GM13976 (cell line): ENCODE results near the gene GAB1.

Source experiments
- DNase-seq: peaks from one replicate; pipeline ENCODE4 v3.0.0; 2012; ENCODE audit warnings: low spot score
- CTCF ChIP-seq: IDR thresholded peaks from 2 replicates; pipeline ENCODE4 v1.5.1; 2012; ENCODE audit warnings: borderline replicate concordance, mild to moderate bottlenecking; ENCODE audit not compliant: insufficient read depth; ENCODE audit errors: extremely low read depth, missing control alignments, control extremely low read depth
- in situ Hi-C: fragments of 300-500 bp; cut with MboI; formaldehyde crosslinking; loops from one replicate; pipeline ENCODE4 v1.12.0; 2022; ENCODE audit warnings: low sequenced_read_pairs, mixed read lengths, inconsistent platforms; ENCODE audit not compliant: unreplicated experiment

Gene GAB1

GRCh38 chr4:143360838-143361625 lies 24.4 kb downstream of the GAB1 start:
- no peak for TF ChIP-seq CTCF
- in situ Hi-C loops, result no loop called here
- DNase-seq, result no peak

- in situ Hi-C loops, result no loop called here
- TF ChIP-seq CTCF, result no peak
- no peak for DNase-seq
Observed at GRCh38 chr4:143362349-143363046, 25.8 kb downstream of the GAB1 start.

DNA sequence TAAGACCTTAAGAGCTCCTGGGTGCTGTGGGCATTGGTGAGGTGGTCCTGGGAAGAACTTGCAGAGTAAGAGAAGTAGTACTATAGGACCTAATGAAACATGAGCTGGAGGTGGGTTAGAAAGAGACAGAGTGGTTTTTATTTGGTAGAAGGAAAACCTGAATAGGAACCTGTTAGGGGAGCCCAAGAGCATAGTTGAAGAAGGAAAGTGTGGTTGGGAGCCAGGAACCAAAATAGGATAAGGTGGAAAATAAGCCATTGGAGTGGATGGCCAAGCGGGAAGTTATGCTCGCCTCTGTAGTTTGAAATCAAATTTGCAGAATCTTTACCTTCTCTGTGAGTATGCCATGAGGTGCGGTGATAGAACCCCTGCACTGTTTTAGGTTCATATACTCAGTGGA lies 26.7 kb downstream of the GAB1 start:
- in situ Hi-C loops, result no loop called here
- DNase-seq, result no peak
- no peak for TF ChIP-seq CTCF

DNA sequence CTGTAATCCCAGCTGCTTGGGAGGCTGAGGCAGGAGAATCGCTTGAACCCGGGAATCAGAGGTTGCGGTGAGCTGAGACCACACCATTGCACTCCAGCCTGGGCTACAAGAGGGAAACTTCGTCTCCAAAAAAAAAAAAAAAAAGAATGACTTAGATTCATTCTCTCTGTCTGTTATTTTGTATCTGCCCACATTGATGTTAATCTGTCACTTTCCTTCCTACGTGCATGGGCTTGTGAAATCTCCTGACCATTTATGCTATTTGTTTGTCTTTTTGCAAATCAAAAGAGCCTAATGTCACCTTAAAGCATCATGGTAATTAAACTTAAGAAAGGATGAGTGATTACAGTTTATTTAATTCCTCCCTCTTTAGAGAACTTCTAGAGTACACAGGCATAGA lies 27.4 kb downstream of the GAB1 start:
- in situ Hi-C loops, result no loop called here
- no peak for TF ChIP-seq CTCF
- DNase-seq, result no peak

GRCh38 chr4:143367863-143368262 lies 31.2 kb downstream of the GAB1 start:
- DNase-seq, result no peak
- in situ Hi-C loops, result no loop called here
- TF ChIP-seq CTCF, result no peak

DNA sequence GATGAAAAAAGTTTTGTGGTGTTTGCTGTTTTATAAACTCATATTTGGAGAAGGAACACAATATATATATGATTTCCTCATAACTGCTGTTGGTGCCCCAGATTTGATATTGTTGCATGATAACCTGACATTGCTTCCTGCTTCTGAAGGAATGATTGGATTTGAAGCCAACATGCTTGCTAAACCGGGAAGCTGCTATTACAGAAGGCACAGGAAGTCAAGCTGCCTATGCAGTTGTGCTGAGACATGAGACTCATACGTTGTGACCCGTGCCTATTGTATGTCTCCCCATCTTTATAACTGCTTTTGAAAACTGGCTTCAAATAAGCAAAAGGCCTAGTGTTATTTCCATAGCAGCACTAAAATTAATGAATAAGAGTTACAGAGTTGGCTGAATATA lies 32.9 kb downstream of the GAB1 start:
- in situ Hi-C loops, result no loop called here
- no peak for DNase-seq
- no peak for TF ChIP-seq CTCF
